ENCODE results near the gene PCBP4.

The PCBP4 gene

GRCh38 chr3:51943451-51944391 lies 23.5 kb downstream of the PCBP4 start:
- Histone ChIP-seq H3K4me1 (ENCODE audit: control insufficient read depth, insufficient read depth, low read length, unreplicated experiment) (peaks cover 12% of the 10 kb centered on the region), H3K27ac (ENCODE audit: low read depth, low read length) (peak overlapping the region; percentile 79; the same call in 1 of the 2 replicates), H2AFZ (ENCODE audit: low read length, unreplicated experiment) (peak overlapping the region; percentile 80), H3K36me3 (ENCODE audit: insufficient read depth, low read length) (no peaks in the 10 kb centered on the region), H3K79me2 (ENCODE audit: control insufficient read depth, insufficient read depth, low read length, unreplicated experiment) (peaks cover 19% of the 10 kb centered on the region), H3K4me3 (ENCODE audit: low read depth, low read length) (peak overlapping the region; percentile 67), H3K27me3 (ENCODE audit: insufficient read depth, low read length) (no peaks in the 10 kb centered on the region)

DNA sequence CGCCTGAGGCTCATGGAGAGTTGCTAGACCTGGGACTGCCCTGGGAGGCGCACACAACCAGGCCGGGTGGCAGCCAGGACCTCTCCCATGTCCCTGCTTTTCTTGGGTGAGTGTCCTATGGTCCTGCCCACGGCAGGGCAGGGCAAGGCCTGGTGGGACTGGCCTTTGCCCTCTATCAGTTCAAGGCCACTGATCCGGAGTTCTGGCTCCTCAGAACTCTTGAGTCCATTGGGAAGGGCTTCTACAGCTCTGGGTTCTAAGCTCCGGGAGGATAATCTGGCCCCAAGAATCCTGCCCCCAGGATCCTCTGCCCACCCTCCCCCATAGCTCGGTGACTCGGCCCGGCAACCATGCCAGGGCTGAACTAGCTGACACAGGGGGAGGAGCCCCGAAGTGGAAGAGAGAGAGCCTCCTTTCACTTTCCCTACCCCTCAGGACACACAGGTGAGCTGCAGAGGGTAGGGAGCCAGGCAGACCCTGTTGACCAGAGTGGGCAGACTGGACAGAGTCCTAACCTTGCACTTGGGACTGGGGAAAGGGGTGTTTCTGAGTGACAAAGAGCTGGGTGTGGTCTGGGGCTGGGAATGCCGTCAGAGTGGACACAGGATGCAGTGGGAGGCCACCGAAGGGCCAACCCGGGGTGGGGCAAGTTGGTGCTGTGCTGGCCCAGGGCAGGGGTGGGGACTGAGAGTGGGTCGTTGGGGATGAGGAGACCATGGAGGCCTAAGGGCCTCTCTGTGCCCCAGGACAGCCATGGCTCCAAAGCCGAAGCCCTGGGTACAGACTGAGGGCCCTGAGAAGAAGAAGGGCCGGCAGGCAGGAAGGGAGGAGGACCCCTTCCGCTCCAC lies 24.4 kb downstream of the PCBP4 start:
- peaks cover 12% of the 10 kb centered on the region for H3K4me1 ChIP-seq (ENCODE audit: control insufficient read depth, insufficient read depth, low read length, unreplicated experiment)
- peak overlapping the region; percentile 79 for H3K27ac ChIP-seq (ENCODE audit: low read depth, low read length)

DNA sequence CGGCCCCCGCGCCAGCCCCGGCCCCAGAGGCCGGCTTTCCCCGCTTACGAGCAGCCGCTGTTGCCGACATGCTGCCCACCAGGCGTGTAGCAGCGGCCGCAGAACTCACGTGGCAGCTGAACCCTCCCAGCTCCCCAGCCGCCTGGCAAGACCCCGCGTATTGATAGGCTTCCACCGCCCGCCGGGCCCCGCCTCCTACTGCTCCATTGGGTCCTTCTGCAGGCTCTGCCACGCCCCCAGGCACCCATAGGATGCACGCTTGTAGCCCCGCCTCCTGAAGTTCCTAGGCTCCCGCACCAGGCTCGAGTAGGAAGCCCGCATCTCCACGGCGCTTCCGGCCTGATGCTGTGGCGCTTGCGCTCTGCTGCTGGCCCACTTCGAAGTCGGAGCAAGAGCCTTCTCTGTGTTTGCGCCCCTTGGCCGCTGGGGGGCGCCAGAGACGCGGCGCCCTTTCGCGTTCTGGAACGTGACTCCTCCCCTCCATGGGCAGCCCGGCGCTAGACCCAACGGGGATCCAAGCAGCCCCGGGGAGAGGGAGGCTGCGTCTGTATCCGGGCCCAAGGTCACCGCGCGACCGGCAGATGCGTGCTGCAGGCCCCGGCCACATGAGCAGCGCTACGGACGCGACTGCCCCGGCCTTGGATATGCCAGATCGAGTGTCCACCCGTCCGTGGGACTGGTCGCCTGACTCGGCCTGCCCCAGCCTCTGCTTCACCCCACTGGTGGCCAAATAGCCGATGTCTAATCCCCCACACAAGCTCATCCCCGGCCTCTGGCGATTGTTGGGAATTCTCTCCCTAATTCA lies 25.3 kb downstream of the PCBP4 start, which contains the start of the genes PARP3 and RRP9:
Gene PARP3, plus strand, starts transcription at position 566 of the 805 bp plus-strand sequence. CDS start 993 bp downstream, outside the sequence.
Gene RRP9, minus strand, starts transcription at position 107 of the 805 bp plus-strand sequence. Its CDS starts 37 bp downstream, at position 70.
- peaks cover 19% of the 10 kb centered on the region for H3K79me2 ChIP-seq (ENCODE audit: control insufficient read depth, insufficient read depth, low read length, unreplicated experiment)
- H3K4me1 ChIP-seq (ENCODE audit: control insufficient read depth, insufficient read depth, low read length, unreplicated experiment), result peaks cover 12% of the 10 kb centered on the region
- no peaks in the 10 kb centered on the region for H3K27me3 ChIP-seq (ENCODE audit: insufficient read depth, low read length)
- H2AFZ ChIP-seq (ENCODE audit: low read length, unreplicated experiment), result peak within 1 kb of the TSS; percentile 80
- H3K4me3 ChIP-seq (ENCODE audit: low read depth, low read length), result peak within 1 kb of the TSS; percentile 81
- peak within 1 kb of the TSS; percentile 79 for H3K27ac ChIP-seq (ENCODE audit: low read depth, low read length)
- peaks cover 3% of the 10 kb centered on the region; the same call in 1 of the 2 replicates for H3K36me3 ChIP-seq (ENCODE audit: insufficient read depth, low read length)

More for the DNA sequence above, 24.4 kb downstream of the PCBP4 start:
- Histone ChIP-seq H2AFZ (ENCODE audit: low read length, unreplicated experiment) (peak overlapping the region; percentile 80), H3K36me3 (ENCODE audit: insufficient read depth, low read length) (no peaks in the 10 kb centered on the region), H3K4me3 (ENCODE audit: low read depth, low read length) (peak overlapping the region; percentile 67), H3K27me3 (ENCODE audit: insufficient read depth, low read length) (no peaks in the 10 kb centered on the region), H3K79me2 (ENCODE audit: control insufficient read depth, insufficient read depth, low read length, unreplicated experiment) (peaks cover 19% of the 10 kb centered on the region)

DNA sequence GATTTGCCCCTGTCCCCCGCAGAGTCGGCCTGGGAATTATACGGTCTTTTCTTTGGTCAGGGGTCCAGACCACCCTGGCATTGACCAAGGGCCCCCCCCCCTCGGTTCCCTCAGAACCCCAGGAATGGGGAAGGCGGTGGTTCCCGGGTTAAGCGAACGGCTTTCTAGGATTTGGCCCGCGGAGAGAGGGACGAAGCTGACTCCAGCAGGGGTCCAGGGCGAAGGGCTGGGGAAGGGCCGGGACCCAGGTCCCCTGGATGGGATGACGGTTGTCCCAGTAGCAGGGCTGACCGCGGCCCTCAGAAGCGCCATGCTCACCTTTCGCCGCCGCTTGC lies 25.8 kb downstream of the PCBP4 start:
- Histone ChIP-seq H3K4me1 (ENCODE audit: control insufficient read depth, insufficient read depth, low read length, unreplicated experiment) (peaks cover 12% of the 10 kb centered on the region), H3K27ac (ENCODE audit: low read depth, low read length) (no peak overlapping the region), H3K4me3 (ENCODE audit: low read depth, low read length) (peak overlapping the region; percentile 81), H3K27me3 (ENCODE audit: insufficient read depth, low read length) (no peaks in the 10 kb centered on the region), H3K36me3 (ENCODE audit: insufficient read depth, low read length) (peaks cover 3% of the 10 kb centered on the region; the same call in 1 of the 2 replicates), H2AFZ (ENCODE audit: low read length, unreplicated experiment) (peak overlapping the region; percentile 24), H3K79me2 (ENCODE audit: control insufficient read depth, insufficient read depth, low read length, unreplicated experiment) (peaks cover 19% of the 10 kb centered on the region)

GRCh38 chr3:51940648-51941462 lies 26.4 kb downstream of the PCBP4 start:
- no peak overlapping the region for H3K27ac ChIP-seq (ENCODE audit: low read depth, low read length)
- H3K79me2 ChIP-seq (ENCODE audit: control insufficient read depth, insufficient read depth, low read length, unreplicated experiment), result peaks cover 19% of the 10 kb centered on the region
- peak overlapping the region; percentile 9 for H2AFZ ChIP-seq (ENCODE audit: low read length, unreplicated experiment)
- H3K4me1 ChIP-seq (ENCODE audit: control insufficient read depth, insufficient read depth, low read length, unreplicated experiment), result peaks cover 12% of the 10 kb centered on the region
- H3K4me3 ChIP-seq (ENCODE audit: low read depth, low read length), result peak overlapping the region; percentile 81
- H3K27me3 ChIP-seq (ENCODE audit: insufficient read depth, low read length), result no peaks in the 10 kb centered on the region
- H3K36me3 ChIP-seq (ENCODE audit: insufficient read depth, low read length), result peaks cover 3% of the 10 kb centered on the region; the same call in 1 of the 2 replicates

- peaks cover 3% of the 10 kb centered on the region; the same call in 1 of the 2 replicates for H3K36me3 ChIP-seq (ENCODE audit: insufficient read depth, low read length)
- no peak overlapping the region for H3K27ac ChIP-seq (ENCODE audit: low read depth, low read length)
- H3K79me2 ChIP-seq (ENCODE audit: control insufficient read depth, insufficient read depth, low read length, unreplicated experiment), result peaks cover 19% of the 10 kb centered on the region
- H3K4me1 ChIP-seq (ENCODE audit: control insufficient read depth, insufficient read depth, low read length, unreplicated experiment), result peaks cover 12% of the 10 kb centered on the region
- no peak overlapping the region for H2AFZ ChIP-seq (ENCODE audit: low read length, unreplicated experiment)
- no peak overlapping the region for H3K4me3 ChIP-seq (ENCODE audit: low read depth, low read length)
- no peaks in the 10 kb centered on the region for H3K27me3 ChIP-seq (ENCODE audit: insufficient read depth, low read length)
Measured at GRCh38 chr3:51938780-51939425, 28.4 kb downstream of the PCBP4 start.

- H2AFZ ChIP-seq (ENCODE audit: low read length, unreplicated experiment), result no peak overlapping the region
- no peak overlapping the region for H3K27ac ChIP-seq (ENCODE audit: low read depth, low read length)
- H3K4me3 ChIP-seq (ENCODE audit: low read depth, low read length), result no peak overlapping the region
- no peaks in the 10 kb centered on the region for H3K27me3 ChIP-seq (ENCODE audit: insufficient read depth, low read length)
- H3K79me2 ChIP-seq (ENCODE audit: control insufficient read depth, insufficient read depth, low read length, unreplicated experiment), result peaks cover 19% of the 10 kb centered on the region
- H3K4me1 ChIP-seq (ENCODE audit: control insufficient read depth, insufficient read depth, low read length, unreplicated experiment), result peaks cover 5% of the 10 kb centered on the region
- peaks cover 3% of the 10 kb centered on the region; the same call in 1 of the 2 replicates for H3K36me3 ChIP-seq (ENCODE audit: insufficient read depth, low read length)
Measured at GRCh38 chr3:51937611-51938450, 29.4 kb downstream of the PCBP4 start.

GRCh38 chr3:51937014-51937413 lies 30.2 kb downstream of the PCBP4 start:
- H3K36me3 ChIP-seq (ENCODE audit: insufficient read depth, low read length), result peaks cover 3% of the 10 kb centered on the region; the same call in 1 of the 2 replicates
- H3K4me3 ChIP-seq (ENCODE audit: low read depth, low read length), result no peak overlapping the region
- H3K4me1 ChIP-seq (ENCODE audit: control insufficient read depth, insufficient read depth, low read length, unreplicated experiment), result no peaks in the 10 kb centered on the region
- no peaks in the 10 kb centered on the region for H3K27me3 ChIP-seq (ENCODE audit: insufficient read depth, low read length)
- no peak overlapping the region for H2AFZ ChIP-seq (ENCODE audit: low read length, unreplicated experiment)
- peaks cover 19% of the 10 kb centered on the region for H3K79me2 ChIP-seq (ENCODE audit: control insufficient read depth, insufficient read depth, low read length, unreplicated experiment)
- no peak overlapping the region for H3K27ac ChIP-seq (ENCODE audit: low read depth, low read length)

Data from ACC112 (cell line).